Measurements from ENCODE around the gene USP30. TPM values are rescaled to one million over a fixed set of nuclear protein-coding genes. Genes with fewer than 3 reads are reported as not detected.
"Not testable (repeated sequence)": the region's sequence is repeated elsewhere in the genome, so short reads cannot be mapped to it uniquely, and the experiment has no call there.

The USP30 gene
- total and polyA plus RNA-seq, 7 experiments from 2014 or later: 7.8 to 15.7 (median 12.9) TPM

DNA sequence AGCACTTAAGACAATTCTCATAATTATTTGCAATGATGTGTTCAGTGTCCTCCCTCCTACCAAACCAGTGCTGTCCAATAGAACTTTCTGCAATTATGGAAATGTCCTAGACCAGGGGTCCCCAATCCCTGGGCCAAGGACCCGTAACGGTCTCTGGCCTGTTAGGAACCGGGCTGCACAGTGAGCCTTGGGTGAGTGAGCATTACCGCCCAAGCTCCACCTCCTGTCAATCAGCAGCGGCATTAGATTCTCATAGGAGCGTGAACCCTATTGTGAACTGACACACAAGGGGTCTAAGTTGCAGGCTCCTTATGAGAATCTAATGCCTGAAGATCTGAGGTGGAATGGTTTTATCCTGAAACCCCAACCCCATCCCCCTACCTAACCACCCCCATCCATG, 35.4 kb upstream of the USP30 start:
- intact Hi-C loops (cut with micrococcal nuclease): no loop called here
- peaks cover 0 to 5% of the 10 kb centered on the region in 2 donors for H3K27me3 ChIP-seq (ENCODE audit: control insufficient read depth in 2 of 2, insufficient read depth in 2 of 2, low read length in 2 of 2)
- no peaks in the 10 kb centered on the region for H3K36me3 ChIP-seq (ENCODE audit: control insufficient read depth in 2 of 3, insufficient read depth in 3 of 3, low read length in 3 of 3)
- POLR2A ChIA-PET: no interaction called here
- DNase-seq (no peak), ATAC-seq (no peak)
- H3K27ac Mint-ChIP-seq: no peak overlapping the region
- H3K27me3 Mint-ChIP-seq: peaks cover 30 to 55% (median 42%) of the 10 kb centered on the region in 5 donors
- CTCF ChIA-PET: no interaction called here
- no peak overlapping the region for H3K4me3 Mint-ChIP-seq
- H3K4me1 Mint-ChIP-seq: no peaks in the 10 kb centered on the region
- H3K36me3 Mint-ChIP-seq: no peaks in the 10 kb centered on the region
- no peak overlapping the region for H3K27ac ChIP-seq (ENCODE audit: low read depth, low read length)
- no peak overlapping the region for H3K4me3 ChIP-seq (ENCODE audit: low read length)
- no peaks in the 10 kb centered on the region for H3K4me1 ChIP-seq (ENCODE audit: control insufficient read depth in 2 of 2, insufficient read depth in 2 of 2, low read length in 2 of 2)
- no peaks in the 10 kb centered on the region for H3K9me3 ChIP-seq (ENCODE audit: control insufficient read depth in 2 of 3, low read length in 3 of 3)
- H3K9me3 Mint-ChIP-seq: no peaks in the 10 kb centered on the region

DNA sequence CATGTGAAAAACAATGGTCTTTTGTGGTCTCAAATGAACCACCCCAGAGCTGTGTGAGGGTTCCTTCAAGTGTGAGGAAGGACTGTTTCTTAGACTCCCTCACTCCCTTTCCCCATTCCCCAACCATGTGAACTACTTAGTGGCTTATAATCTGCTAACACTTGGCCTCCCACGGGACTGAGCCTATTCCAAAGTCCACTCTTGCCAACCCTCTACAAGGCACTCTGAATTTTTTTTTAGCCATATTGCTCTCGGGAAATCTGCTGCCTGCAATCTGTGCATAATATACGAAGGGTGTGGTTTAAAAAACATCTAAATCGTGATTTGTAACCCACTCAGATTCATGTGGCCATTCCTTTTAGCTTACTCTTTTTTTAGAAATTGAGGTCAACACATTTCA, 34.1 kb upstream of the USP30 start:
- Histone ChIP-seq H3K27ac (ENCODE audit: low read depth, low read length) (no peak overlapping the region), H3K4me3 (ENCODE audit: low read length) (no peak overlapping the region), H3K4me1 (ENCODE audit: control insufficient read depth in 2 of 2, insufficient read depth in 2 of 2, low read length in 2 of 2) (no peaks in the 10 kb centered on the region), H3K27me3 (ENCODE audit: control insufficient read depth in 2 of 2, insufficient read depth in 2 of 2, low read length in 2 of 2) (peaks cover 0 to 5% of the 10 kb centered on the region in 2 donors), H3K36me3 (ENCODE audit: control insufficient read depth in 2 of 3, insufficient read depth in 3 of 3, low read length in 3 of 3) (no peaks in the 10 kb centered on the region), H3K9me3 (ENCODE audit: control insufficient read depth in 2 of 3, low read length in 3 of 3) (no peaks in the 10 kb centered on the region)
- ChIA-PET CTCF (no interaction called here), POLR2A (no interaction called here)
- ATAC-seq (no peak), DNase-seq (no peak)
- intact Hi-C loops (cut with micrococcal nuclease): no loop called here
- Mint-ChIP-seq H3K36me3 (no peaks in the 10 kb centered on the region), H3K27me3 (peaks cover 35 to 59% (median 45%) of the 10 kb centered on the region in 5 donors), H3K4me1 (no peaks in the 10 kb centered on the region), H3K4me3 (no peak overlapping the region), H3K9me3 (peaks cover 0 to 2% (median 0%) of the 10 kb centered on the region in 11 donors), H3K27ac (no peak overlapping the region)

DNA sequence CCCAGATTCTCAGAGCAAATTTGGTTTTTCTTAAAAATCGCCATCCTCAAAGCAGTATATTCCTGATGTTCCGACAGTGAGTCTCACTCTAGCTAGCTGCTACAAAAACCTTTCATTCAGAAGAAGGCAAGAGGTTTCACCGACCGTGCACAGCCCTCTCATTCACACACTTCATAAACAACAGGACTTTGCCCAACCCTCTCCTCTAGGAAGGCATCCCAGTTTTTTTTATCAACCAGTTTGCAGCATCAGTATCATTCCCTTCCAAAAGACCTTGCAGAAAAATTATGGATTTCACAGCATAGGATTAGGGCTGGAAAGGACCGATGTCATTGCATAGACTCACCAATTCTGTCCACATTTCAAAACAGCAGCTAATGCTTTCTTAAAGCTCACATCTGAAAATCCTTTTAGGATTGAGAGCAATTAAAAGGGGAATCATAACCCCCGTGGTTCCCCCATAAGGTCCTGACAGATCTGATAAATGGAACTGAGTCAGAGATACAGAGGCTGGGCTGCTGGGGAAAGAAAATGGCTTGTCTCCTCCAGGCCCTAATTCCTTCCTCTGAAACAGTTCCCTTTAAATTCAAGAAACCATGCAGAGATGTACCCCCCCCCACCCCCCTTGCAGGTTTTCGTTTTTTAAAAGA, 32.1 kb upstream of the USP30 start:
- Mint-ChIP-seq H3K27ac (no peak overlapping the region), H3K36me3 (no peaks in the 10 kb centered on the region), H3K27me3 (peaks cover 29 to 53% (median 38%) of the 10 kb centered on the region in 5 donors), H3K4me1 (no peaks in the 10 kb centered on the region), H3K9me3 (peaks cover 0 to 2% (median 0%) of the 10 kb centered on the region in 11 donors), H3K4me3 (peak overlapping the region in 1 of 10 donors; percentile 10)
- ATAC-seq (no peak), DNase-seq (no peak)
- ChIA-PET CTCF (no interaction called here), POLR2A (no interaction called here)
- Histone ChIP-seq H3K27me3 (ENCODE audit: control insufficient read depth in 2 of 2, insufficient read depth in 2 of 2, low read length in 2 of 2) (peaks cover 0 to 5% of the 10 kb centered on the region in 2 donors), H3K9me3 (ENCODE audit: control insufficient read depth in 2 of 3, low read length in 3 of 3) (no peaks in the 10 kb centered on the region), H3K4me1 (ENCODE audit: control insufficient read depth in 2 of 2, insufficient read depth in 2 of 2, low read length in 2 of 2) (no peaks in the 10 kb centered on the region), H3K36me3 (ENCODE audit: control insufficient read depth in 2 of 3, insufficient read depth in 3 of 3, low read length in 3 of 3) (no peaks in the 10 kb centered on the region), H3K27ac (ENCODE audit: low read depth, low read length) (no peak overlapping the region), H3K4me3 (ENCODE audit: low read length) (no peak overlapping the region)
- intact Hi-C loops (cut with micrococcal nuclease): no loop called here

- no peaks in the 10 kb centered on the region for H3K36me3 ChIP-seq (ENCODE audit: control insufficient read depth in 2 of 3, insufficient read depth in 3 of 3, low read length in 3 of 3)
- ChIA-PET CTCF (no interaction called here), POLR2A (no interaction called here)
- no peaks in the 10 kb centered on the region for H3K9me3 ChIP-seq (ENCODE audit: control insufficient read depth in 2 of 3, low read length in 3 of 3)
- peak within 1 kb of the TSS in 1 of 10 donors; percentile 29 for H3K4me3 Mint-ChIP-seq
- peaks cover 29 to 48% (median 38%) of the 10 kb centered on the region in 5 donors for H3K27me3 Mint-ChIP-seq
- H3K36me3 Mint-ChIP-seq: no peaks in the 10 kb centered on the region
- H3K9me3 Mint-ChIP-seq: peaks cover 0 to 2% (median 0%) of the 10 kb centered on the region in 11 donors
- peaks cover 0 to 5% of the 10 kb centered on the region in 2 donors for H3K27me3 ChIP-seq (ENCODE audit: control insufficient read depth in 2 of 2, insufficient read depth in 2 of 2, low read length in 2 of 2)
- no peaks in the 10 kb centered on the region for H3K4me1 Mint-ChIP-seq
- DNase-seq (peak in 5 of 9 donors; percentile 1 to 41 (median 5)), ATAC-seq (peak; percentile 38)
- H3K4me3 ChIP-seq (ENCODE audit: low read length): no peak within 1 kb of the TSS
- intact Hi-C loops (cut with micrococcal nuclease): no loop called here
- peak within 1 kb of the TSS in 1 of 9 donors; percentile 18 for H3K27ac Mint-ChIP-seq
- no peaks in the 10 kb centered on the region for H3K4me1 ChIP-seq (ENCODE audit: control insufficient read depth in 2 of 2, insufficient read depth in 2 of 2, low read length in 2 of 2)
- H3K27ac ChIP-seq (ENCODE audit: low read depth, low read length): no peak within 1 kb of the TSS
Observed at GRCh38 chr12:109020796-109021380, 31.5 kb upstream of the USP30 start, which contains the start of gene SVOP. Gene SVOP, minus strand, starts transcription at chr12:109021068. Its CDS starts 200 bp downstream, at chr12:109020868.

- peaks cover 11 to 23% (median 17%) of the 10 kb centered on the region in 5 donors for H3K27me3 Mint-ChIP-seq
- H3K36me3 ChIP-seq (ENCODE audit: control insufficient read depth in 2 of 3, insufficient read depth in 3 of 3, low read length in 3 of 3): no peaks in the 10 kb centered on the region
- H3K4me1 ChIP-seq (ENCODE audit: control insufficient read depth in 2 of 2, insufficient read depth in 2 of 2, low read length in 2 of 2): no peaks in the 10 kb centered on the region
- POLR2A ChIA-PET: no interaction called here
- CTCF ChIA-PET: no interaction called here
- H3K36me3 Mint-ChIP-seq: no peaks in the 10 kb centered on the region
- no peak overlapping the region for H3K27ac Mint-ChIP-seq
- H3K27me3 ChIP-seq (ENCODE audit: control insufficient read depth in 2 of 2, insufficient read depth in 2 of 2, low read length in 2 of 2): no peaks in the 10 kb centered on the region
- peaks cover 0 to 5% (median 0%) of the 10 kb centered on the region in 11 donors for H3K9me3 Mint-ChIP-seq
- no peaks in the 10 kb centered on the region for H3K9me3 ChIP-seq (ENCODE audit: control insufficient read depth in 2 of 3, low read length in 3 of 3)
- intact Hi-C loops (cut with micrococcal nuclease): no loop called here
- ATAC-seq (no peak), DNase-seq (no peak)
- H3K4me3 ChIP-seq (ENCODE audit: low read length): no peak overlapping the region
- H3K27ac ChIP-seq (ENCODE audit: low read depth, low read length): no peak overlapping the region
- H3K4me1 Mint-ChIP-seq: no peaks in the 10 kb centered on the region
- no peak overlapping the region for H3K4me3 Mint-ChIP-seq
Observed at GRCh38 chr12:109027767-109028166, 24.6 kb upstream of the USP30 start.

DNA sequence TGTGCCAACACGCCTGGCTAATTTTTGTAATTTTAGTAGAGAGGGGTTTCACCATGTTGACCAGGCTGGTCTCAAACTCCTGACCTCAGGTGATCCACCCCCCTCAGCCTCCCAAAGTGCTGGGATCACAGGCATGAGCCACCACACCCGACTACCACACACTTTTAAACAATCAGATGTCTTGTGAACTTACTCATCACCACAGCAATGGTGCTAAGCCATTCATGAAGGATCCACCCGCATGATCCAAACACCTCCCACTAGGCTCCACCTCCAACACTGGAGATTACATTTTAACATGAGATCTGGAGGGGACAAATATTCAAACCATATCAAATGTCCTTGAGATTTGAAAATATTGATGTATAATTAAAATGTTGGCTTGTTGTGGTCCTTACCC, 23.8 kb upstream of the USP30 start:
- H3K27ac ChIP-seq (ENCODE audit: low read depth, low read length); H3K4me3 Mint-ChIP-seq; H3K36me3 Mint-ChIP-seq; H3K4me1 Mint-ChIP-seq; H3K4me1 ChIP-seq (ENCODE audit: control insufficient read depth in 2 of 2, insufficient read depth in 2 of 2, low read length in 2 of 2); H3K27me3 ChIP-seq (ENCODE audit: control insufficient read depth in 2 of 2, insufficient read depth in 2 of 2, low read length in 2 of 2); H3K4me3 ChIP-seq (ENCODE audit: low read length); H3K36me3 ChIP-seq (ENCODE audit: control insufficient read depth in 2 of 3, insufficient read depth in 3 of 3, low read length in 3 of 3); H3K9me3 Mint-ChIP-seq; CTCF ChIA-PET; H3K9me3 ChIP-seq (ENCODE audit: control insufficient read depth in 2 of 3, low read length in 3 of 3); H3K27ac Mint-ChIP-seq; intact Hi-C loops (cut with micrococcal nuclease); ATAC-seq; DNase-seq; POLR2A ChIA-PET: not testable (repeated sequence)
- peaks cover 11 to 23% (median 20%) of the 10 kb centered on the region in 5 donors for H3K27me3 Mint-ChIP-seq

DNA sequence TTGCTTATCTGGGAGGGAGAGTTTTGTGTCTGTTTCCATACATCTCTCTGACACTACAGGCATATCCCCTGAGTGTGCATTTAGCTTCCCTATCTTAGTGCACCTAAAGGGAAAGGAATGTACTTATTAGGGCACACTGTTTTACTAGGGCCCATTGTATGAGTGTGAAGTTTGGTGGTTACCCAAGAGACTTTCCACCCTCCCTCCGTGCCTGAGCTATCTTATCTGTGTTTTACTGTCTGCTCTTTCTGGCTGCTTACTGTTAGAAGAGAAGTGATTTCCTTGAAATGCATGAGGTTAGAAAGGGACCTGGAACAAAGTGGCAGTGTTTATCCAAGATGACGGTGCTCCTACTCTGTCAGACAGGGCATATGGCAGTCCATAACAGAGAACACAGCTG, 23.0 kb upstream of the USP30 start:
- no peaks in the 10 kb centered on the region for H3K4me1 Mint-ChIP-seq
- ChIA-PET POLR2A (no interaction called here), CTCF (no interaction called here)
- intact Hi-C loops (cut with micrococcal nuclease): no loop called here
- peaks cover 11 to 25% (median 20%) of the 10 kb centered on the region in 5 donors for H3K27me3 Mint-ChIP-seq
- H3K9me3 ChIP-seq (ENCODE audit: control insufficient read depth in 2 of 3, low read length in 3 of 3): no peaks in the 10 kb centered on the region
- peaks cover 0 to 12% (median 0%) of the 10 kb centered on the region in 11 donors for H3K9me3 Mint-ChIP-seq
- H3K36me3 ChIP-seq (ENCODE audit: control insufficient read depth in 2 of 3, insufficient read depth in 3 of 3, low read length in 3 of 3): no peaks in the 10 kb centered on the region
- ATAC-seq: no peak
- H3K27ac ChIP-seq (ENCODE audit: low read depth, low read length): no peak overlapping the region
- DNase-seq: no peak
- H3K4me3 ChIP-seq (ENCODE audit: low read length): no peak overlapping the region
- H3K36me3 Mint-ChIP-seq: peaks cover 0 to 4% (median 0%) of the 10 kb centered on the region in 5 donors
- no peaks in the 10 kb centered on the region for H3K4me1 ChIP-seq (ENCODE audit: control insufficient read depth in 2 of 2, insufficient read depth in 2 of 2, low read length in 2 of 2)
- no peak overlapping the region for H3K27ac Mint-ChIP-seq
- no peaks in the 10 kb centered on the region for H3K27me3 ChIP-seq (ENCODE audit: control insufficient read depth in 2 of 2, insufficient read depth in 2 of 2, low read length in 2 of 2)
- H3K4me3 Mint-ChIP-seq: no peak overlapping the region

Measured in naive thymus-derived CD4-positive, alpha-beta T cell (primary cell).